Mucosa of descending colon (tissue), 3 donors: Measurements from ENCODE around the gene BIRC6. TPM values are rescaled to one million over a fixed set of nuclear protein-coding genes. Genes with fewer than 3 reads are reported as not detected.
"Not testable (repeated sequence)": the region's sequence is repeated elsewhere in the genome, so short reads cannot be mapped to it uniquely, and the experiment has no call there.

Experiments
- ATAC-seq: fragments of 200-7000 bp; cut with Tn5 transposase; one replicate; pipeline ENCODE4 v1.9.1; 2020; ENCODE audit warnings: mild to moderate bottlenecking, moderate library complexity
- DNase-seq, 3 donors: peaks; one replicate each; pipeline ENCODE4 v3.0.0-alpha.2; 2020
- H3K36me3 ChIP-seq: fragments of 200-600 bp; one replicate; pipeline ENCODE4 v1.8.0; 2021; ENCODE audit warnings: low read depth, mild to moderate bottlenecking
- H3K4me1 ChIP-seq: fragments of 200-600 bp; one replicate; pipeline ENCODE4 v1.8.0; 2021; ENCODE audit warnings: low read depth, mild to moderate bottlenecking
- H3K4me3 ChIP-seq: fragments of 200-600 bp; one replicate; pipeline ENCODE4 v1.8.0; 2021; ENCODE audit warnings: mild to moderate bottlenecking
- H3K9me3 ChIP-seq: fragments of 200-600 bp; one replicate; pipeline ENCODE4 v1.8.0; 2021; ENCODE audit warnings: mild to moderate bottlenecking
- CTCF ChIP-seq: fragments of 200-600 bp; IDR thresholded peaks from one replicate; pipeline ENCODE4 v1.8.0; 2022; ENCODE audit warnings: antibody characterized with exemption, mild to moderate bottlenecking
- intact Hi-C, 2 donors: fragments of 100-400 bp; cut with DNase I in 1 of 2; cut with micrococcal nuclease in 1 of 2; formaldehyde crosslinking; loops; one replicate each; pipeline versions ENCODE4 v1.11.0 to v1.11.1; 2022; cut with DNase I, micrococcal nuclease
- total RNA-seq, 3 donors: library from RNA; stranded (reverse); fragmentation: NEBNext Ultra II Directional in 2 of 3; extraction: Animal tissue kit (Norgen Biotek cat#: 25700) in 2 of 3; gene quantifications; one replicate each; pipeline versions ENCODE4 v1.2.1 to v1.2.4, GENCODE V29; 2021 to 2023
- donor health status: DM: no; HTN: no; CAD: no; lungs with moderate emphysema.
- donor health status: DM: no; HTN: no; CAD: no.
- donor health status: DM: no; HTN: yes; CAD: no.

BIRC6 gene
- total RNA-seq, 3 donors from 2014 or later = 102 to 136 (median 112) TPM

- TF ChIP-seq CTCF = no peak
- no peak overlapping the region for H3K4me3 ChIP-seq
- H3K36me3 ChIP-seq = no peaks in the 10 kb centered on the region
- ATAC-seq (no peak), DNase-seq (no peak)
- peaks cover 14% of the 10 kb centered on the region for H3K4me1 ChIP-seq
- no peaks in the 10 kb centered on the region for H3K9me3 ChIP-seq
- intact Hi-C loops = no loop called here
Measured at GRCh38 chr2:32342801-32343200, 14.0 kb upstream of the BIRC6 start.

DNA sequence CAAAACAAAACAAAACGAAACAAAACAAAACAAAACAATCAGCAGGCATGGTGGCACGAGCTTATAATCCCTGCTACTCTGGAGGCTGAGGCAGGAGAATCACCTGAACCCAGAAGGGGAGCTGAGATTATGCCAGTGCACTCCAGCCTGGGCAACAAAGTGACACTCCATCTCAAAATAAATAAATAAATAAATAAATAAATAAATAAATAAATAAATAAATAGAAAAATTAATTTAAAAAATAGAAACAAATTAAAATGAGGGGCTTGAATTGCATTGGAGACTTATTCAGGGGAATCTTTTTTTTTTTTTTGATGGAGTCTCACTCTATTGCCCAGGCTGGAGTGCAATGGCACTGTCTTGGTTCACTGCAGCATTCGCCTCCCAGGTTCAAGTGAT is 6.0 kb upstream of the BIRC6 start:
- H3K36me3 ChIP-seq, H3K4me1 ChIP-seq, ATAC-seq, intact Hi-C loops, H3K4me3 ChIP-seq, H3K9me3 ChIP-seq, DNase-seq: not testable (repeated sequence)

- intact Hi-C loops = loop anchor here in 1 of 2 donors (2.0 kb wide), 1 partner anchor 67 kb away; no protein-coding TSS in a partner anchor
- Histone ChIP-seq H3K36me3 (no peaks in the 10 kb centered on the region), H3K9me3 (no peaks in the 10 kb centered on the region), H3K4me3 (peak overlapping the region; percentile 99), H3K4me1 (peaks cover 29% of the 10 kb centered on the region)
- TF ChIP-seq CTCF = no peak
- no peak for DNase-seq
- no peak for ATAC-seq
Measured at GRCh38 chr2:32355976-32356680, 695 bp upstream of the BIRC6 start.

- Histone ChIP-seq H3K9me3 (no peaks in the 10 kb centered on the region), H3K4me1 (peaks cover 29% of the 10 kb centered on the region), H3K4me3 (peak overlapping the region; percentile 99), H3K36me3 (no peaks in the 10 kb centered on the region)
- TF ChIP-seq CTCF = no peak
- intact Hi-C loops = loop anchor here in 1 of 2 donors (2.0 kb wide), 1 partner anchor 69 kb away; no protein-coding TSS in a partner anchor
- ATAC-seq (peak; percentile 32), DNase-seq (peak; percentile 46 to 77 (median 70))
Measured at GRCh38 chr2:32357318-32358110, 691 bp downstream of the BIRC6 start.

- H3K9me3 ChIP-seq = no peaks in the 10 kb centered on the region
- H3K4me1 ChIP-seq = peaks cover 30% of the 10 kb centered on the region
- no peaks in the 10 kb centered on the region for H3K36me3 ChIP-seq
- DNase-seq = no peak
- H3K4me3 ChIP-seq = peak overlapping the region; percentile 99
- no peak for TF ChIP-seq CTCF
- ATAC-seq = no peak
- intact Hi-C loops = no loop called here
Measured at GRCh38 chr2:32358111-32358482, 1.3 kb downstream of the BIRC6 start.

GRCh38 chr2:32360416-32360815 is 3.6 kb downstream of the BIRC6 start:
- H3K36me3 ChIP-seq = no peaks in the 10 kb centered on the region
- intact Hi-C loops = no loop called here
- no peak for DNase-seq
- no peaks in the 10 kb centered on the region for H3K9me3 ChIP-seq
- no peak for ATAC-seq
- no peak overlapping the region for H3K4me3 ChIP-seq
- H3K4me1 ChIP-seq = peaks cover 48% of the 10 kb centered on the region
- no peak for TF ChIP-seq CTCF

- ATAC-seq, H3K36me3 ChIP-seq, DNase-seq, H3K9me3 ChIP-seq, H3K4me3 ChIP-seq, intact Hi-C loops: not testable (repeated sequence)
- H3K4me1 ChIP-seq = peaks cover 40% of the 10 kb centered on the region
Measured at GRCh38 chr2:32362997-32363396, 6.2 kb downstream of the BIRC6 start.
